PC-3 (cell line): ENCODE data around the gene CREB3L4.

ENCODE experiments used
- CTCF ChIP-seq: fragments of 300-600 bp; sonication (generic); conservative IDR thresholded peaks from 2 replicates; pipeline ENCODE4 v1.5.1; 2017; ENCODE audit warnings: antibody characterized with exemption, low read depth, mild to moderate bottlenecking, low read length
- EZH2 ChIP-seq: fragments of 300-600 bp; sonication (generic); IDR thresholded peaks from one replicate; pipeline ENCODE4 v1.6.1; 2017; ENCODE audit warnings: antibody characterized with exemption, mild to moderate bottlenecking, low read length; ENCODE audit not compliant: unreplicated experiment
- EZH2phosphoT487 ChIP-seq: fragments of 300-600 bp; sonication (generic); IDR thresholded peaks from 2 replicates; pipeline ENCODE4 v1.6.1; 2018; ENCODE audit warnings: mild to moderate bottlenecking, antibody characterized with exemption, low read length, borderline replicate concordance

DNA sequence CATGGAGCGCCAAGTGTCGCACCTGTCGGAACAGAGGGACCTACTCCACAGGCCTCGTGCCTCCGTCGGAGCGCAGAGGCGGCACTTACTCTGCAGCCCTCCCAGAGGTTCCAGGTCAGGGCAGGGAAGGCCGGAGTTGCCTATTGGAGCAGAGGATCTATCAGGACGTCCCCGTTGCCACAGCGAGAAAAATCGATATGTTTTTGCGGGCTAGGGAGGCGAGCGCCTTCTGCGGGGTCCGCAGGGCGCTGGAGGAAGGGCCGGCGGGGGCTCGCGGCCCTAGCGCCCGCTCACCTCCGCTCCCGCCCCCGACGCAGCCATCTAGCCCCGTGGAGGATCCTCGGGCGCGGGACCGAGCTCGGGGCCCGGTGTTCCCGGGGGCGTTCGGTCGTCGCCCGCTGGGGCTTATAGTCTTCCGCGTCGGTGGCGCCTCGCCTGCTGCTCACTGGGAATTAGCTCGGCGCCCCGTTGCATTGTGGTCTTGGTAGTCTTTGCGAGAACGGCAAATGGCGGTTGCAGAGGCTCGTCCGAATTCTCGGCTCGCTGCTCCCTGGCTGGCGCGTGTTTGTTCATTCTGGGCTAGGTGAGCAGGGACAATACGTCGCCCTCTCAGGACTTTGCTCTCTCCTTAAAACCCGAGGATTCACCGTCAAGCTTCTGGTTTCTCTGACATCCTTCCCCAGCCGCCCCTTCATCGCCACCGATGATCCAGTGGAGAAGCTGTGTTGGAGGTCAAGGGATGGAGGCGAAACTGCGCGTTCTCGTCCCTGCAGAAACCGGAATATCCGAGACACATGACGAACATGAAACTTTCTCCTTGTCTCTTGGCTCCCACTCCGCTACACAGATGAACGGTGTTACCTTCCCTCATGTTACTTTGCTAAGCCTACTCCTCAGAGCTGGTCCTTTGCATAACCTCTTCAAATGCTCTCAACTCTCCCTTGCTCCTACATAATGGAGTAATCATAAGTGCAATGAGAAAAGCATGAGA is 9.8 kb downstream of the CREB3L4 start, which contains the start of gene JTB:
- TF ChIP-seq EZH2phosphoT487 (no peak), CTCF (no peak), EZH2 (no peak)
